NCI-H1417 treated with DMSO at 0.1 percent for 48 hours (cell line): ENCODE measurements around the gene PLEKHA8.

Experiments used
- DNase-seq: peaks from one replicate; lab custom pipeline; 2025; lab: John Stamatoyannopoulos, UW

The PLEKHA8 gene

GRCh38 chr7:30028216-30028748 is at the start of gene PLEKHA8:
Gene PLEKHA8 (plus strand): TSS chr7:30028412. CDS start chr7:30028763, 351 bp downstream.
- DNase-seq = peak; percentile 52

- no peak for DNase-seq
Observed at GRCh38 chr7:29980151-29980550, 48.1 kb upstream of the PLEKHA8 start.

- no peak for DNase-seq
Observed at GRCh38 chr7:29987083-29987482, 41.1 kb upstream of the PLEKHA8 start.

- no peak for DNase-seq
Observed at GRCh38 chr7:29987811-29988317, 40.3 kb upstream of the PLEKHA8 start.

GRCh38 chr7:29988424-29989256 is 39.6 kb upstream of the PLEKHA8 start:
- peak; percentile 19 for DNase-seq

GRCh38 chr7:29989257-29989995 is 38.8 kb upstream of the PLEKHA8 start, which contains the start of gene SCRN1:
Gene SCRN1 (minus strand): TSS chr7:29989801. CDS start chr7:29969067, 20,734 bp downstream.
- DNase-seq = no peak

- no peak for DNase-seq
Observed at GRCh38 chr7:29990931-29991330, 37.3 kb upstream of the PLEKHA8 start.

- no peak for DNase-seq
Observed at GRCh38 chr7:29991937-29992336, 36.3 kb upstream of the PLEKHA8 start.

- no peak for DNase-seq
Observed at GRCh38 chr7:29993140-29993539, 35.1 kb upstream of the PLEKHA8 start.

GRCh38 chr7:29995652-29996051 is 32.6 kb upstream of the PLEKHA8 start:
- DNase-seq = no peak

- DNase-seq = no peak
Observed at GRCh38 chr7:29996321-29996720, 31.9 kb upstream of the PLEKHA8 start.

GRCh38 chr7:29998489-29998888 is 29.7 kb upstream of the PLEKHA8 start:
- no peak for DNase-seq

GRCh38 chr7:30001998-30002397 is 26.2 kb upstream of the PLEKHA8 start:
- peak; percentile 14 for DNase-seq

GRCh38 chr7:30003098-30003497 is 25.1 kb upstream of the PLEKHA8 start:
- DNase-seq = no peak

GRCh38 chr7:30005464-30005863 is 22.7 kb upstream of the PLEKHA8 start:
- peak; percentile 30 for DNase-seq

- no peak for DNase-seq
Observed at GRCh38 chr7:30010021-30010420, 18.2 kb upstream of the PLEKHA8 start.

- DNase-seq = no peak
Observed at GRCh38 chr7:30012757-30013156, 15.5 kb upstream of the PLEKHA8 start.

- DNase-seq = no peak
Observed at GRCh38 chr7:30018451-30018850, 9.8 kb upstream of the PLEKHA8 start.

- no peak for DNase-seq
Observed at GRCh38 chr7:30019387-30019786, 8.8 kb upstream of the PLEKHA8 start.

- DNase-seq = no peak
Observed at GRCh38 chr7:30019960-30020359, 8.3 kb upstream of the PLEKHA8 start.

- DNase-seq = no peak
Observed at GRCh38 chr7:30020535-30020934, 7.7 kb upstream of the PLEKHA8 start.

GRCh38 chr7:30022991-30023390 is 5.2 kb upstream of the PLEKHA8 start:
- no peak for DNase-seq

GRCh38 chr7:30023524-30023923 is 4.7 kb upstream of the PLEKHA8 start:
- no peak for DNase-seq
